Panc1 (cell line): Measurements from ENCODE around the gene KDM3B.

Experiments used
- CTCF ChIP-seq: fragments of 450-650 bp; IDR thresholded peaks from 2 replicates; pipeline ENCODE4 v1.5.1; 2017; ENCODE audit warnings: mild to moderate bottlenecking
- POLR2AphosphoS5 ChIP-seq: IDR thresholded peaks from 2 replicates; pipeline ENCODE4 v1.6.1; 2012; ENCODE audit warnings: mild to moderate bottlenecking, low read depth, low read length, moderate library complexity
- REST ChIP-seq, 2 experiments: IDR thresholded peaks; 2 replicates each; pipeline ENCODE4 v1.6.1; 2011 to 2012; ENCODE audit warnings: low read depth in 2 of 2, control low read depth in 1 of 2, low read length in 1 of 2, mild to moderate bottlenecking in 1 of 2, moderate library complexity in 1 of 2; ENCODE audit not compliant: insufficient read depth in 1 of 2

GRCh38 chr5:138460032-138460693 is 107.7 kb downstream of the KDM3B start:
- TF ChIP-seq CTCF (no peak), REST (IDR thresholded peaks at IDR 0.05; ENCODE audit: insufficient read depth in 1 of 2, low read depth in 2 of 2, low read length in 1 of 2) (no peak), POLR2AphosphoS5 (no peak)
